GM12878 (cell line): Measurements from ENCODE around the gene WNT8A. TPM values are rescaled to one million over a fixed set of nuclear protein-coding genes. Genes with fewer than 3 reads are reported as not detected.

ENCODE experiments used
- BCL3 ChIP-seq: IDR thresholded peaks from 2 replicates; pipeline ENCODE4 v1.6.1; 2011; ENCODE audit warnings: borderline replicate concordance, low read depth, mild to moderate bottlenecking, moderate library complexity, low read length; ENCODE audit not compliant: insufficient read depth, poor library complexity, severe bottlenecking
- ELK1 ChIP-seq: IDR thresholded peaks from 2 replicates; pipeline ENCODE4 v1.6.1; 2012; ENCODE audit warnings: low read depth, low read length, improper control_type of control experiment
- TCF3 ChIP-seq: IDR thresholded peaks from 2 replicates; pipeline ENCODE4 v1.6.1; 2012; ENCODE audit warnings: low read depth, mild to moderate bottlenecking, low read length, borderline replicate concordance; ENCODE audit not compliant: insufficient read depth
- YBX1 ChIP-seq: fragments of 450-650 bp; IDR thresholded peaks from 2 replicates; pipeline ENCODE4 v1.6.1; 2016; ENCODE audit warnings: antibody characterized with exemption
- ZBTB4 ChIP-seq: fragments of 450-650 bp; formaldehyde crosslinking; IDR thresholded peaks from 2 replicates; pipeline ENCODE4 v1.4.0; 2022; ENCODE audit warnings: mild to moderate bottlenecking, moderate library complexity
- polyA plus RNA-seq, 11 experiments: library from polyadenylated mRNA; depleted of rRNA in 4 of 11; unstranded in 6 of 11; stranded (reverse) in 5 of 11; fragments of >200 nt; fragmentation: Nextera tagmentation in 4 of 11; fragmentation: Illumina TruSeq in 1 of 11; extraction: Ambion mirVana in 4 of 11; extraction: Trizol in 1 of 11; gene quantifications; 1 replicate in 1 of 11; 2 replicates in 10 of 11; pipeline versions ENCODE4 v1.2.1 to v1.2.3, GENCODE V29; 2011 to 2016; ENCODE audit warnings: inconsistent platforms in 2 of 11, missing spikeins in 2 of 11, low read depth in 1 of 11
- total RNA-seq, 4 experiments: library from RNA; depleted of rRNA in 3 of 4; stranded (reverse); fragments of >200 nt in 3 of 4; fragmentation: Illumina TruSeq in 1 of 4; extraction: Trizol in 1 of 4; gene quantifications; 2 replicates each; pipeline versions ENCODE4 v1.2.1 to v1.2.3, GENCODE V29; 2013 to 2021

Gene WNT8A
- total and polyA plus RNA-seq, 10 of the 15 experiments (the other 5 are each of a cell fraction or from before 2014, with no cell fraction given) = not detected

GRCh38 chr5:138110266-138110963 lies 26.6 kb downstream of the WNT8A start (continued):
- no peak for TF ChIP-seq BCL3
- no peak for TF ChIP-seq YBX1
- TF ChIP-seq TCF3 = no peak
- no peak for TF ChIP-seq ELK1
- TF ChIP-seq ZBTB4 (CRISPR knock-in tag) = no peak
